Measurements from ENCODE around the gene NHS.

NHS gene

DNA sequence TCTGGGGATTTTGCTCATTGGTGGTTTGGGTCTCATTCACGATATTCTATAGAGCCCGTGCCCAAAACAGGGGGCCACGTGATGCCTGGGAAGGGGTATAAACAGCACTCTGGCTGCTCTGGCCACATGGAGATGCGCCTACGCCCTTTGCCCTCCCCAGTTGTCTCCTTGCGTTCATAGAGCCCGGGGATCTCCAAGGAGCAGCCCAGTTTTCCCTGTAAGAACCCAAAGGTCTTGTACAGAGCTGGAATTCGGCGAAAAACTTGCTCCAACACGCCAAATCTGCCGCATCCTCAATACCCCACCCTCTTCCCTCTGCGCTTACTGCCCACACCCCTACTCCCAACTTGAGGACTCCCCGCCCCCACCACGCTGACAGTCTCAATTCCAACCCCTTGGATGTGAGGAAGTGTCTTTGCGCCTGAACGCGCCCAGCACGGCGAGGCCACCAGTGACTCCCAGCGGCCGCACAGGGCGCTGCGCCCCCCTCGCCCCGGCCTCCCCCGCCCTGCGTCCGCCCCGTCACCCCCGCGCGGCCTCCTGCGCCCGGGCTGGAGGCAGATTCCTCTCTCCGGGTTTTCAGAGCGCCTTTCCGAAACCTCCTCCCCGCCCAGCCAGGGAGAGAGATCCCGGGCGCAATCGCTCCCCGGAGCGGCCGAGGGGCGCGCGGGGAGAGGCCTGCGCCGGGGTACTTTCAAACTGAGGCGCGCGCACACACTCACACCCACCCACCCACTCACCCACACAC, at the start of gene NHS:
NHS (plus strand) TSS at position 582 of the 748 bp plus-strand sequence. CDS start 558 bp downstream, outside the sequence.
- DNase-seq, result peak; percentile 27

DNA sequence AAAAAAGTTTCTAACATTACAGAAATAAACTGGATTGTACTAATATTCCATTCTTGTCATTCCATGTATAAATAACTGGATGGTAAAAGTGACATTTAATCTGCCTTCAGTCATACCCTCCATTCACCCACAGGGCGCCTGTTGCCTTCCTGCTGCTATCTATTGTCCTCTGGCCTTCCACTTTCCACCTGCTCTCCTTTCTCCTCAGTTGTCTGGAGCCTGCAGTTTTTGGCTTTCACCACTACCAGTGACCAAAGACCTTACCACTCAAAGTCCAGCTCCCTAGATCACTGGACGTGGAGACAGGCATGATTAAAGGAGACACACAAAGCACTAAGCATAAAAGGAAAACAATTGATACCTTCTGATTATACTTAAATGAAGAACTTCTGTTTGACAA, 46.2 kb upstream of the NHS start:
- no peak for DNase-seq

DNA sequence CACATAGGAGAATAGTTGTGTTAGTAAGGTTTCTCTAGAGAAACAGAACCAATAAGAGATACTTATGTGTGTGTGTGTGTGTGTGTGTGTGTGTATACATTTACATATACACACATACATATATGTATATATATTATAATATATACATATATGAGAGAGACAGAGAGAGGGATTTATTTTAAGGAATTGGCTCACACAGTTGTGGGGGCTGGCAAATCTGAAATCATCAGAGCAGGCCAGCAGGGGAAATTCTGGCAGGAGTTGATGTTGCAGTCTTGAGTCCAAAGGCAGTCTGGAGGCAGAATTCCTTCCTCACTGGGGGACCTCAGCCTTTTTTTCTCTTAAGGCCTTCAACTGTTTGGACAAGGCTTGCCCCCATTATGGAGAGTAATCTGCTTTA, 38.6 kb upstream of the NHS start:
- no peak for DNase-seq

DNA sequence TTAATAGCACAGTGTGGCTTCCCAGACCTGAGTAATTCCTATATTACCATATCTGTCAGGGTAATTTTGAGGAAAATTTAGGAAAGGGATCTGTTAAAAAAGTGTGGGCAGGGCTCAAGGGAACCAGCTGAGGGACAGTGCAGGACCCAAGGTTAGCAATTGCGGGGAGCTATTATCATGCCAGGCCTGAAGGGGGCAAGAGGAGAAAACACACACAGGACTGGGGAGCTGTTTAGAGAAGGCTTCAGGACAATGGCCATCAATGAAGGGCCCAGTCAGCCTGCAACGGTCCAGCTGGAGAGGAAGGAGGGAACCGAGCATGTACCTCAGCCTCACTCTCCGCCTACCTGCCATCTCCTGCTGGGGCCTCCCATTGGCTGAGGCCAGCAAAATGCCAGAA, 19.0 kb upstream of the NHS start:
- DNase-seq, result no peak

DNA sequence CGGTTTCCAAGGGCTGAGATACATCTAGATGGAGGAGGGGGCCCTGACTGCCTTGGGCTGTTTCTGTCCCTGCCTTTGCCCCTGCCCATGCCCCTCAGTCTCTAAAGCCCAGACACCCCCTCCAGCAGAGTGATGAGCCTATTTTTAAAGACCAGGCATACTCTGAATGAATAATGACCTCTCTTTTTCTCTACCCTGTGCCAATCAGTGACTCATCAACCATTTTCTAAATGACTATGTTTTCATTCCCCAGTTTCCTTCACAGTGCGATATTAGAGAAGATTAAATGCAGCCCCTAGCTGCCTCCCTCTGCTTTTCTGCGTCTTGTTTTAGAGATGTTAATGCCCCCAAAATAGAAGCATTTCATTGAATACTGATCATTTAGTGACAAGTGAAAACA, 15.5 kb upstream of the NHS start:
- DNase-seq, result no peak

DNA sequence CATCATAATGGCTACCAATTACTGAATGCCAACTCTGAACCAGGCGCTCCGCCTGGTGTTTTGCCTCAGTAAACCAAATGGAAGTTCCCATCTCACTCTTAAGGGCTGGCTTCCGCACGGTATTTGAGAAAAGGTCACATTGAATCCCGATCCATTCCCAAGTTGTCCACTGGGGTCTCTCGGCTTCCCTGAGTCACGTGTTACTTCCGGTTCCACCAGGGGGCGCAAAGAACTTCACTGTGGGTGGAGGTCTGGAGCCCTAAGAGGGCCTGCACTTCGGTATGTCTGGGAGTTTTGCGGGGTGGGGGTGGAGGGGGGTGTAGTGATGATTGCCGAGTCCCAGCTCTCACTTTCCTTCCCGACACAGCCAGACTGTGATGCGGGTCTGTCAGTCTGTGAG, 13.4 kb upstream of the NHS start:
- peak; percentile 29 for DNase-seq

DNA sequence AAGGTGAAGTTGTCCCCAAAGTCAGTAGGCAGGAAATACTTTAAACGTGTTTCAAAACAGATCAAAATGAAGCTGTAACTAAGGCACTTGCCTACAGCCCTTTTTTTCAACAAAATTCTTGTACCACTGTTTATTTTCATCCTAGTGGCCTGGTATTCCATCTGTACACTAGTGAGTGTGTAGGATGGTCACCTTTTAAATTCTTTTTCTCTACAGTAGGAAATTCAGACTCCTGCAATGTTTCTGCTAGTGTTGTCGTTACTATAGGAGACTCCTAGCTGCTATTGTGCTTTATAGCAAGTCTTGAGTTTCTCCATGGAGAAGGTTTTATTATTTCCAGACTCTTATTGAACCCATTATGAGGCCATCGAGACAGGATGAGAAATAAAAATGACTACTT, 7.0 kb upstream of the NHS start:
- no peak for DNase-seq

DNA sequence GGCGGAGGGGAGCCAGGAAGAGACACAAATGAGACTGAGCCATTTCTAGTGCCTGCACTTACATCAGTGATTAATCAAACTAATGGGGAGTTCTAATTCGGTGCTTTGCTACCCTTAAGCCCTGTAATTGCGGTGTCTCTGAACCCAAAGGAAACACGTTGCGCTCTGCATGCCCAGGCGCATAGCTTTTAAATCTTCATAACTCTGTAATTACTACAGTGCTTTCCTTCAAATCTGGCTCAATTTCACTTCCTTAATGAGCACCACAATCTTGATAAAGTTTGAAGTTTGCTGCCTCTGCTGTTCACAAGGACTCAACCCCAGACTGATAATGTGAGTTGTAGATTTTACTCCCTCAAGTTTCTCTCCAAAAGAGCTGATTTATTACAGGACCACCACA, 5.7 kb upstream of the NHS start:
- DNase-seq, result no peak

DNA sequence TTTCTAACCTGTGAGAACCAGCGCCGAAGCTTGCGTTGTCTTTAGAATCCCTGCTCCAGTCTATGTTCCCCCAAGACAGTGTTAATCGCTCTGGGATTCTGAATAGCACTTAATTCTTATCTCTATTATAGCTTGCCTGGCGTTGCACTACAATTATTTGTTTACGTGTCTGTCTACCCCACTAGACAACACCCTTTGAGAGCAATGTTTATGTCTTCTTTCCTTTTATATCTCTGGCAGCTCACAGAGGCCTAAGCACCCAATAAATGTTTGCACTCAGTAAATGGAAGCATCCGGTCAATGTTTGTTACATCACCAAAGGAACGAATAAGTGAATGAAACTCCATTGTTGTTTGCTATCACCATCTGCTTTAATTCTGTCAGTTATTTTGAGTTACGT, 4.8 kb upstream of the NHS start:
- no peak for DNase-seq

DNA sequence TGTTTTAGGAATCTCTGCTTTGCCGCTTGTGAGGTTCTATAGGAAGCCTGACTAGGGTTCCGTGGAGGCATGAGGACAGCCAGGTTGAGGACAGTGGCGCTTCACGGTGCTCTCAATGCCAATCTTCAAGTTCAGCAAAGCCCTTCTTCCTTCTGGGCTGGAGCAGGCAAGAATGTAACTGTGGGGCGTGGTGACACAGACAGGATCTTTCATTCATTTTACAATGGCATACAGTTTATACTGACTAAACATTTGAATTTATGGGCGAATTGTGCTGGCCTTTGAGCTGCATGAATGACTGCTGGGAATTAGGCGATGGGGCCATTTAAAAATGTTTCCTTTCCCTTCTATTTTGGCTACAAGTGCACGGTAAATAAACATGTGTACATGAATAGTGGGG, 2.9 kb upstream of the NHS start:
- no peak for DNase-seq

DNA sequence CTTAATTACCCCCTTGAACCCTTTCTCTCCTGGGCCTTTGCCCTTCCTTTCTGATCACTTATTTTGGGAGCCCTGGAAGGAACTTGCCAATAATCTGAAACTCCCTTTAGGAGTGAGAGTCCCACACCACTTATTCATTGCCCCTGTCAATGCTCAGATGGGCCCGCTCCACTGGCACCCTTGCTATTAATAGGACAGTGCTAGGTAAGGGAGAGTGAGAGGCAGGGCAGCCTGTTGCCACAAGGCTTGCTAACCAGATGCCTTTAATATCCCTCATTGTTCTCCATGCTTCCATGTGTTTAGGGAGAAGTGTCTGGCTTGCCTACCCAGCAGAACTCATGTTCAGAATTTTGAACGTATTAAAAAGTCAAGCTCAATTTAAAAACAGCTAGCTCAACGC, 1.7 kb upstream of the NHS start:
- no peak for DNase-seq

DNA sequence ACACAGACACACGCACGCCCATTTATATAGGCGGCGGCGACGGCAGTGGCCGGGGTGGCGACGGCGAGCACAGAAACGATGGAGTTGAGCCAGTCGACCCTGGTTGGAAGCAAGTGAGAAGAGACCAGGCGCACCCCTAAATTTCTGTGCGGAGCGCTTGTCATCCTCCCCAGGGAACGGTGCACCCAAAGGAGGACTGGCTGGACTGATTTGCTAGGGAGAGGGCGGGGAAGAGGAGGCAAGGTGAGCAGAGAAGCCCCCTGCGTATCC, 302 bp downstream of the NHS start:
- no peak for DNase-seq

DNA sequence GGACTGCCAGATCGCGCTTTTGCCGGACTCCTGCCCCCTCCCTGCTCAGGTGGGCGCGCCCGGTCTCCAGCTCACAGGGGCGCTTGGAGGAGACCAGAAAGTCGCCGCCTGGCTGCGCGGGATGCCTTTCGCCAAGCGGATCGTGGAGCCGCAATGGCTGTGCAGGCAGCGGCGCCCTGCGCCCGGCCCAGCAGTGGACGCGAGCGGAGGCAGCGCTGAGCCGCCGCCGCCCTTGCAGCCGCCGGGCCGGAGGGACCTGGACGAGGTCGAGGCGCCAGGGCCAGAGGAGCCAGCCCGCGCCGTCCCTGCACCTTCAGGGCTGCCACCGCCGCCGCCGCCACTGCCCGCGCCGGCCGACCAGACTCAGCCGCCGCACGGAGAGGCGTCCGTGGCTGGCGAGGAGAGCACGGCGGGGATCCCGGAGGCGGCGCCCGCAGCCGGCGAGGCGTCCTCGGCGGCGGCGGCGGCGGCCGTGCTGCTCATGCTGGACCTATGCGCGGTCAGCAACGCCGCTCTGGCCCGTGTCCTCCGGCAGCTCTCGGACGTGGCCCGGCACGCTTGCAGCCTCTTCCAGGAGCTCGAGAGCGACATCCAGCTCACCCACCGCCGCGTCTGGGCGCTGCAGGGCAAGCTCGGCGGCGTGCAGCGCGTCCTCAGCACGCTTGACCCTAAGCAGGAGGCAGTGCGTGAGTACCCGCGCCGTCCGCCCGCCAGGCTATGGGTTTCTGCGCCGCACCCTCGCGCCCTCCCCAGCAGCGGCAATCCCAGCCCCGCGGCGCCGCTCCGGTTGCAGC, 834 bp downstream of the NHS start:
- DNase-seq, result peak; percentile 22

DNA sequence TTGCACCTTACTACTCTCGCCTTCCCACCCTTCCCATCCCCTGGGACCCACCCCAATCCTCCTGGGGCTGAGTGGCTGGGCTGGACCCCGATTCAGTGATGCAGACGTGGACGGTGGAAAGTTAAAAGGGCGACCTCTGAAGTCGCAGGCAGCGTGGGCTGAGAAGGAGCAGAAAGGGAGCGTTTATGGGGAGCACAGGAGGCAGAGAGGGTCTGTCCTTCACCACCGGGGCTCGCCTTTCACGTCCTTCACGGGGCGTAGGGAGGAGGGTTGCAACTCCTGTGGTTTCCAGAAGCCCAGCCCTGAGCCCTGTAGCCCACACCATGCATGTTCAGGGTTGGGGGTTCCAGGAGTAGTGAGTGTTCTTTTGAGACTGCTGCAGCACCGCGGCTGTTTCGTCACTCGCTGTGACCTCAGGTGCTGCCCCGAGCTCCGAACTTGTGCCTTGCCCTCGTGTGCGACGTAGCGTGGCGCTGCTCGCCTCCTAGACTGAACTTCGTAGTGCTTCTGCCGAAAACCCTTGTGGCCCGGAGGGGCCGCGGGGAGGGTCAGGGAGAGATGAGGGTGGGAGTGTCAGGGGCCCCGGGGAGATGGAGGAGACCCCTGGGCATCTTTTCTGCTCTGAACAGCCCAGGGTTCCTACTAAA, 1.6 kb downstream of the NHS start:
- peak; percentile 25 for DNase-seq

DNA sequence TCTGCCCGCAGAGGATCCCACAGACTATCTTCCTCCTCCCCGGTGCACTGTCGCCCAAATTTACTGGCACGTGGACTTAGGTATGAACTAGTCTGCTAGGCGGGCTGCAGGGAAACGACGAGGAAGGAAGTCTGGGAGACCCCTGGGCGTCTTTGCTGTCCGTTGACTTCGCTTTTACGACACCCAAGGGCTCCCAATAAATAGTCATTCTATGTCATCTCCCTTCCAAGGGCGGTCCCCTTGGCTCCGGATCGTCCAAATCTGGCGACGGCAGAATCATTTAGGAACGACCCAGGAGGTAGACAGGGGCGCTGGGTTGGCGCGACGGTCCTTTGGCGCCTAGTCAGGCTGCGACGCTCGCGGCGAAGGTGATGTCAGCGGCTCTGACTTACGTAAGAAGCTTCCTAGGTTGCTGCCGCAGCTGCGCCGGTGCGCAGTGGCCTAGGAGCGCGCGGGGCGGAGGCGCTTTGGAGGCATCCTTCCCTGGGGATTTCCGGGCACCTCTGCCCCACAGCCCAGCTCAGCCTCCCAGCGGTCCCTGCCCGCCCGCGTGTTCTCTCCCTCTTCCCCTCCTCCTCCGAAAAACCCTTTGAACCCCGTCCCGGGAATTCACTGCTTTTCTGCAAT, 2.2 kb downstream of the NHS start:
- peak; percentile 38 for DNase-seq

DNA sequence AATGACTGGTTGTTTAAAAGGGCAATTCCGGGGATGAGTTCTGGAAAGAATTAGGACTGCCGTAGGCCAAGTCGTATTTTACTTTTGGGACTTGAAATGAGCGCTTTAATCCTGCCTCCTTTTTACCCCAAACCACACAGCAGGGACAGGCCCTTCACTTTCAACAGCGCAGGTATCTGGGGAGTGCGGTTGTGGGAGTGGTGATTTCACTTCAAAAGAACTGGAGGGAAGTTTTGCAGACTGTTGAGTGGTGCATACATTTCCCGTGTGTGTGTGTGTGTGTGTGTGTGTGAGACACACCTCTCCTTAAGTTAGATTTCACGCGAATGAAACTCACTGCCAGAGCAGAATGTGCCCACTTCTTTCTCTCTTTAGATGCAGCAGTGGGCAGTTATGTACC, 2.8 kb downstream of the NHS start:
- peak; percentile 37 for DNase-seq

DNA sequence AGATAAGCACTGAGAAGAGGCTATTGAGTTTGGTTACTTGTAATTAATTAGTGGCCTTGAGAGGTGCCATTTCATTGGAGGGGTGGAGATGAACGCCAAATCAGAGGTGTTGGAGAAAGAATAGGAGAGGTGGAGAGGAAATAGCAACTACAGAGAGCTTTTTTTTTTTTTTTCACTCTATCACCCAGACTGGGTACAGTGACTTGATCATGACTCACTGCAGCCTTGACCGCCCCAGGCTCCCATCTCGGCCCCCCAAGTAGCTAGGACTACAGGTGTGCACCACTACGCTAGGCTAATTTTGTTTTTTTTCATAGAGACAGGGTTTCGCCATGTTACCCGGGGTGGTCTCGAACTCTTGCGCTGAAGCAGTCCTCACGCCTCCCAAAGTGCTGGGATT, 5.2 kb downstream of the NHS start:
- no peak for DNase-seq

DNA sequence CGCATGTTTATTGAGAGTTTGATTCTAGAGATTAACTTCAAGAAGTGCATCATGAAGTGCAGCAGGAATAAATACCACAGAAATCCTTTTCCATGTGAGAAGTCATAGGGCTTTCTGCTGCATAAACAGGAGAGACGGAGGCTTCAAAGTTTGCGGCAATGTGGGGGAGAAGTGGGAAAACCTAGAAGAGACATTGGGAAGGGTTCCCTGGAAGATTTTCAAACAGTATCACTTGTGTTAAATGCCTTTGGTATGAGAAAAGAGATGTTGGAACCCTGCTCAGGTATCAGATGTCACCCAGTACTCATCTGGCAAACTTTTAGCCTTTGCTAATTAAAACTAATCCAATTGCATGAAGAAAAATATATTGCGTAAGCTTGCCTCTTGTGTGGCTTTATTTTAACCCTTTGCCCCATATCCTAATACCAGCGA, 15.4 kb downstream of the NHS start:
- DNase-seq, result no peak

DNA sequence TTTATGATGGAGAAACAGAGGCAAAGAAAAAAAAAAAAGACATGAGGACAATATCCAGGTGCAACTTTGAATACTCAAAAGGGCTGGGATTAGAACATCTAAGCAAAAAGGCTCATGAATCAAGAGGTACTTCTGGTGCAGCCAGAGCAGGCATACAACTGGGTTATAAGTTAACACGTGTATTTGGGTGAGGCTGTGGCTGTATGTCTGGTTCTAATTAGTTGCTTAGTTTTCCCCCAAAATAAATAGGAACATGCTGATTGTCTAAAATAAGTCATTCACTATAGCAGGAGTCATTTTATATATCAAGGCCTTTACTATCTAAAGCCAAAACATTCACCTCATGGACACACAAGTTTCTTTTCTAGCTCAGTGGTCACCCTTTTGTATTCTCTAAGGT, 20.2 kb downstream of the NHS start:
- DNase-seq, result no peak

DNA sequence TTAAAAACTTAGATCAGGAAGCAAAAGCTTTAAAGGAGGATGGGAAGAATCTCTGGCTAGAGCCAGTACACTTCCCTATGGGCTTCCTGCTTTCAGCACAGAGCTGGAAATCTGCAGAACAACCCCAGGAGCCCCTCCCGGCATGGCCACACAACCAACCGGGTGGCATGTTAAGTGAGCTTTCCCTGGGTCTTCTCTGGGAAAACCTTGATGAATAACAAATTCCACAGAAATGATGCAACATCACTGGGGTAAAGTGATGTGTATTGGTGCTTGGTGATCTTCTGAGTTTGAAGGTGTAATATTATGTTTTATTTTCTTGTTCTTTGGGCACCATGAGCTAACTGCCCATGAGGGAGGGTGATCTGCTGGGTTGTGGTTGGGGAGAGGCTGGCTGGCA, 22.1 kb downstream of the NHS start:
- DNase-seq, result no peak

DNA sequence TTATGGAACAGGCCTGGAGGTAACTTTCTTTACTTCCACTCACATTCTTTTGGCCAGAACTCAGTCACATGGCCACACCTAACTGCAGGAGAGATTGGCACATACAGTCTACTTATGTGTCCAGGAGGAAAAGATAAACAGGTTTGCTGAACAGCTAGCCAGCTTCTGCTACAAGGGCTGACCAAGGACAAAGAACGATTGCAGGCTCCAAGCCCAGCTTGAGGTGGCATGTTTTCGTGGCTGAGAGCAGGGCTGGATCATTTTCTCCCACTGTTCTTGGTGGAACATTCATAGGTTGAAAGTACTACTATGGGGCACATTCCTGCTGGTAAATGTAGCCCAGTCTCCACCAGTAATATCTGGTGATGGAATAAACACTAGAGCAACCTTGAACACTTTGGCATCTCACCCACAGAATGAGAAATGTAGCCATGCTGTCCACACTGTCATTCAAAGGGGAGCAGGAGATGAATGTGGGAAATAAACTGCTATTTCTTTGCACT, 28.2 kb downstream of the NHS start:
- no peak for DNase-seq

DNA sequence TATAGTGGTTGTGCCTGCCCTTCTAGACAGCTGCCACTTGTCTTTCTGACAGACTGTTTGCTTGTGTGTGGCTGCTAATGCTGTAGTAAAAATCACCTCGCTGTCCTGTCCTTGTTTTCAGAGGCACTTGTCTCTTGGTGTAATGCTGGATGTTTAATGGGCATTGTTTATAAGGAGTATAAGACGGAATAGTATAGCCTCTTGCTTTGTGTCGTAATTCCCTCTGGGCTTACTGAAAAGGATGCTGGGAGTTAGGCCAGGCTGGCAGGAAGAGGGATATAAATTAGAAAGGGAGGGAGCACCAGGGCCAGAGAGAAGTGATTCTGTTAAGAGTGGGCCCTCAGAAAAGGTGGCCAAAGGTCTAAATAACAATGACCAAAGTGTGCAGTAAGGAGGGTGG, 29.0 kb downstream of the NHS start:
- no peak for DNase-seq

DNA sequence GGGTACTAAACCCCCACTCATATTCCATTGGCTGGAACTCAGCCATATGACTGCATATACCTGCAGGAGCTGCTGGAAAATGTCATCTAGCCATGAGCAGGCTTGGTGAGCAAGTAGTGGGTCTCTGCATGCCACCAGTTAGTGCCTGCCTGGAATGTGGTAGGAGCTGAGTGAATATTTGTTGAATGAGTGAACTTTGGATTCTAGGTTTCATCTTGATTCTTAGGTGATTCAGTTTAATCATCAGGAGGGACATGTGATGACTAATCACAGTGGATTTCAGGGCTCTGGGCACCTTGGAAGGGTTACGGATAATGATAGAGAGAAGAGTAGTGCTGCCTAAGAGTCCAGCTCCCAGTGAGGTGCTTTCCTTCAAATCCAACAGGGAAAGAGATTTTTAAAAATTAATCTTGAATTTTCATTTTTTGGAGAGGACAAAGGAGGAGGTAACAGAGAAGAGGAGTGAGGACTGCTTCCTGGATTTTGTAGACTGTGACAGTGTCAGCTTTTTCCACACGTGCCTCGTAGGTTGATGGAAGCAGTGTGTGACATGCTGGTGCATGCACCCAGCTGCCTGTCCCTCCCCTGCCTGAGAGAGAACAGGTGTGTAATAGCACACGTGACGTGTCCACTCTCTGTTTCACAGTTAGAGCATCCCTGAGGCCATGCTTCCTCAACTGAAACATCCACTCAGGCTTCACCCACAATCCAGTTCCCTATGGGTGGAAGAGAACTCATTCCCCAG, 30.4 kb downstream of the NHS start:
- DNase-seq, result no peak

All from stimulated activated CD8-positive, alpha-beta memory T cell treated with anti-CD3 and anti-CD28 coated beads, Interleukin-4, amount 100 ng/mL, for 48 hours (primary cell).